A673 (cell line): ENCODE measurements around the gene SERPINE1.

Experiments used
- CTCF ChIP-seq: fragments of 300-800, 200-600 bp; sonication (generic); conservative IDR thresholded peaks from 2 replicates; pipeline ENCODE4 v1.5.1; 2017; ENCODE audit warnings: low read depth, mild to moderate bottlenecking, antibody characterized with exemption, low read length, moderate library complexity, mixed read lengths
- EZH2 ChIP-seq: fragments of 200-600 bp; sonication (generic); IDR thresholded peaks from 2 replicates; pipeline ENCODE4 v1.6.1; 2017; ENCODE audit warnings: borderline replicate concordance, low read depth, mild to moderate bottlenecking, mixed read lengths, antibody characterized with exemption, low read length; ENCODE audit not compliant: poor library complexity, severe bottlenecking

DNA sequence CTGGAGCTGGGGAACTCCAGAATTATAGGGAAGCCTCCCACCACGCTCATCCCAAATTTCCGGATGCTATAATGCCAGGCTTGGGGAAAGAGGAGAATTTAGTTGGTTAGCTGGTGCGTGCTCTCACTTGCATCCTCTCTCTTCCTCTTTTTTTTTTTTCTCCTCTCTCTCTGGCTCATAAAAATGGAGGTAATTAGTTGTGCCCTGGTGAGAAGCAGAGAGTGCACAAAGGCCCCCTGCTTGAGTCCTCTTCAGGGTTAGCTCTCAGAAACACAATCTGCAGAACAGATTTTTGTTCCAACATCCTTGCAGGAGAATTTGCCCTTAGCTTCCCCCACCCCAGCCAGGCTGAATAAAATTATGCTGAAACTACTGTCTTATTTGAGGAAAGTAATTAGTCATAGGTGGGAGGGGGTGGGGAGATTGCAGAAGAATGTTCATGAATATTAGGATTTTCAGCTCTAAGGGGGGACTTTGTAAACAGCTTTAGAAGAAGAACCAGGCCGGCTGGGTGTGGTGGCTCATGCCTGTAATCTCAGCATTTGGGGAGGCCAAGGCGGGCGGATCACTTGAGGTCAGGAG is 7.6 kb downstream of the SERPINE1 start:
- TF ChIP-seq CTCF (no peak), EZH2 (no peak)
